Jurkat, Clone E6-1 (cell line): ENCODE measurements around the gene TFEB.

Experiments used
- DNase-seq: peaks from one replicate; pipeline ENCODE4 v3.0.0-alpha.2; 2011; ENCODE audit warnings: low read depth, low spot score
- H3K4me3 ChIP-seq: 2 replicates; pipeline ENCODE4 v1.5.1; 2011; ENCODE audit warnings: mild to moderate bottlenecking, low read length, control low read depth, moderate library complexity

Gene TFEB

GRCh38 chr6:41668968-41669367 is 66.4 kb downstream of the TFEB start:
- no peak overlapping the region for H3K4me3 ChIP-seq
- no peak for DNase-seq

DNA sequence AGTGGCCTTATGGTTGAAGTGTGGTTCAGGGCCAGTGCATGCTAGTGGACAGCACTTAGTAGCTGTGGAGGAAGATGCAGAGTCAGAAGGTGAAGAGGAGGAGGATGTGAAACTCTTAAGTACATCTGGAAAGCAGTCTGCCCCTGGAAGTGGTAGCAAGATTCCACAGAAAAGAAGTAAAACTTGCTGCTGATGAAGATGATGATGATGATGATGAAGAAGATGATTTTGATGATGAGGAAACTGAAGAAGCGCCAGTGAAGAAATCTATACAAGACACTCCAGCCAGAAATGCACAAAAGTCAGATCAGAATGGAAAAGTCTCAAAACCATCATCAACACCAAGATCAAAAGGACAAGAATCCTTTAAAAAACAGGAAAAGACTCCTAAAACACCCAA is 68.2 kb downstream of the TFEB start:
- H3K4me3 ChIP-seq = no peak overlapping the region
- DNase-seq = no peak

- no peak overlapping the region for H3K4me3 ChIP-seq
- DNase-seq = no peak
Observed at GRCh38 chr6:41664271-41664670, 71.1 kb downstream of the TFEB start.

GRCh38 chr6:41663568-41663967 is 71.8 kb downstream of the TFEB start:
- no peak for DNase-seq
- no peak overlapping the region for H3K4me3 ChIP-seq

- no peak for DNase-seq
- no peak overlapping the region for H3K4me3 ChIP-seq
Observed at GRCh38 chr6:41659935-41660334, 75.5 kb downstream of the TFEB start.

- H3K4me3 ChIP-seq = no peak overlapping the region
- no peak for DNase-seq
Observed at GRCh38 chr6:41658636-41659035, 76.8 kb downstream of the TFEB start.

- no peak for DNase-seq
- H3K4me3 ChIP-seq = no peak overlapping the region
Observed at GRCh38 chr6:41657131-41658094, 78.0 kb downstream of the TFEB start.

- no peak for DNase-seq
- H3K4me3 ChIP-seq = no peak overlapping the region
Observed at GRCh38 chr6:41656002-41656691, 79.3 kb downstream of the TFEB start.

DNA sequence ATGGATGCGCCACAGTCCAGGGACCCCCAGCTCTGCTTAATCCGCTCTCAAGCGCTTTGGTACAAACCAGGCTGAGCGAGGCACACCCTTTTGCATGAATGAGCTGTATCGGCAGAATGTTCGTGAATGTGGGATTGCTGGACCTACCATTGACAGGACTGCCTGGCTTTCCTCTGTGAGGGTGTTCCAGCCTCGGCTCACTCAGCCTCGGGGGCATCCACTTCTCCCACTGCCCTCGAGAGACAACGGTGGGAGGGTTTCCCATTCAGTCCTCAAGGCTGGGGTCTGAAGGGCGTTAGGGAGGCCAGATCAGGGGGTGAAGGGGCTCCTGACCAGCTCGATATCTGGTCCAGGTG is 79.8 kb downstream of the TFEB start:
- no peak overlapping the region for H3K4me3 ChIP-seq
- DNase-seq = no peak

DNA sequence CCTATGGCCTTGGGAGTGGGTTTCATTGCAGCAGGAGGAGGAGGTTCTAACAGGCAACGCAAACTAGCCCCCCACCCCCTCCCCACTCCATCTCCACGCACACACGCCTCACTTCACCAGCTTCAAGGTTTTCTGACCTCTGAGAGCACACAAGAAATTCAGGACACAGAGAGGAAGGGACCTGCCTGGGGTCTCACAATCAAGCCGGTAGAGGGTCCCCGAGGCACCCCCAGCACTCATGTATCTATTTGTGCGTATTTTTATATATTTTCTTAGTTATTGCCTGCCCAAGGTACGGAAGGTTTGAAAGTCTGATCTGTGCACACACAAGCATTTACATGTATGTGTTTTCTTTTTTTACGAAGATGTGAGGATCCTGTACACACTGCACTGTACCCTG is 80.2 kb downstream of the TFEB start:
- no peak for DNase-seq
- no peak overlapping the region for H3K4me3 ChIP-seq

DNA sequence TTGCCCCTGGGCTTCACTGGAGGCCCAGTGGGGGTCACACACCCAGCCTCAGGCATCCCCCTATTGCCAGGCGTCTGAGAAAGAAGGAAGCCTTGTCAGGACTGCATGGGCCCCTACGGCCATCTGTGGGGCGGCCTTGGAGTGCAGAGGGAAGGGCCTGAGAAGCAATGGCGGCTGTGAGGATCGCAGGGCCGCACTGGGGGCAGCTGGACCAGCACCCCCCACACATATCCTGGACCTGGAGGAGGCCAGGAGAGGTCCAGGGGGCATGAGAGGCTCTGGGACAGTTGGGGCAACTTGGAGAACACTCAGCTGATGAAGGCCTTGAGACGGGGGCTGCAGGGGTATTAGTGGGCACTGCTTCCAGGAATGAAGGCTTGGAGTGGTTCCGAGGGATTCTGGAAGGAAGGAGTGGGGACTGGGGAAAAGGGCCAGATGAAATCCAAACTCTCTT is 80.7 kb downstream of the TFEB start:
- no peak for DNase-seq
- H3K4me3 ChIP-seq = no peak overlapping the region

DNA sequence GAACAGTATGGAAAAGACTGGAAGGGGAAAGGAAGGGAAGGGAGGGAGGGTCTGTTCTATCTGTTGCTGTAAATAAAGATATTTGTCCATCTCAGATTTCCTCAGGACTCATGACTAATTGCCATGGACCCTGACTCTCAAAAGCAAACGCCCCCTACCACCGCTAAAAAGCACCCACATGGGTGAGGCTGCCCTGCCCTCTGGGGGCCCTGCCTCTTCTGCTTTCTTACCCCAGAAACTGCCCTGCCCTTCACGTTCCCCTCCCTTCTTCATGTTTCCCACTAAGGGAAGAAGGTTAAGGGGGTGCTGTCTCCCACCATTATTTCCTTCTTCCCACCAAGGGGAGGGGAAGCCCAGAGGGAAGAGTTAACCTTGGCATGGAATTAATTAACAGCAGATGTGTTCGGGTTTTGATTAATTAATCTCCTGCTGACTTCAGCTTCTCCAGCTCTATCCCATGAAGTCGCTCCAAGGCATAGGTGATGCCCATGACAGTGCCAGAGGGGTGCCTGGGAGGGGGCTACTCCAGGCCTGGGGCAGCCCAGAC is 81.2 kb downstream of the TFEB start:
- no peak overlapping the region for H3K4me3 ChIP-seq
- no peak for DNase-seq

DNA sequence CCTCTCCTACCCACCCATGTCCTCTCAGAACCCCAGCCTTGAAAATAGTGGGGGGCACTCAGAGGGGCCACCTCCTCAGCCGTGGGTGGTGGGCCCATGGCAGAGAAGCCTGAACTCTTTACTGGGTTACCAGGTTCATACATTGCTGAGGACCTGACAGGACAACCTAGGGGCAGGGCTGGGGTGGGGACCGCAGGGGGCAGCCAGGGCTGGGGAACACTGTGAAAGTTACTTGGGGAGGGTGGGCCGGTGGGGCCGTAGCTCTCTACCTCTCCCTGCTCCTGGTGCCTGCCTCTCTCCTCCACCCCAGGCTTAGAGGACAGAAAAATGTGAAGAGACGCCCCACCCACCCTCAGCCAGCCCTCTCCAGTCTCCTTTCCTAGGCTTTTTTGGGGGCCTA is 81.7 kb downstream of the TFEB start:
- H3K4me3 ChIP-seq = no peak overlapping the region
- DNase-seq = no peak

GRCh38 chr6:41652866-41653652 is 82.3 kb downstream of the TFEB start:
- H3K4me3 ChIP-seq = no peak overlapping the region
- DNase-seq = no peak

GRCh38 chr6:41651962-41652657 is 83.3 kb downstream of the TFEB start:
- H3K4me3 ChIP-seq = no peak overlapping the region
- no peak for DNase-seq

DNA sequence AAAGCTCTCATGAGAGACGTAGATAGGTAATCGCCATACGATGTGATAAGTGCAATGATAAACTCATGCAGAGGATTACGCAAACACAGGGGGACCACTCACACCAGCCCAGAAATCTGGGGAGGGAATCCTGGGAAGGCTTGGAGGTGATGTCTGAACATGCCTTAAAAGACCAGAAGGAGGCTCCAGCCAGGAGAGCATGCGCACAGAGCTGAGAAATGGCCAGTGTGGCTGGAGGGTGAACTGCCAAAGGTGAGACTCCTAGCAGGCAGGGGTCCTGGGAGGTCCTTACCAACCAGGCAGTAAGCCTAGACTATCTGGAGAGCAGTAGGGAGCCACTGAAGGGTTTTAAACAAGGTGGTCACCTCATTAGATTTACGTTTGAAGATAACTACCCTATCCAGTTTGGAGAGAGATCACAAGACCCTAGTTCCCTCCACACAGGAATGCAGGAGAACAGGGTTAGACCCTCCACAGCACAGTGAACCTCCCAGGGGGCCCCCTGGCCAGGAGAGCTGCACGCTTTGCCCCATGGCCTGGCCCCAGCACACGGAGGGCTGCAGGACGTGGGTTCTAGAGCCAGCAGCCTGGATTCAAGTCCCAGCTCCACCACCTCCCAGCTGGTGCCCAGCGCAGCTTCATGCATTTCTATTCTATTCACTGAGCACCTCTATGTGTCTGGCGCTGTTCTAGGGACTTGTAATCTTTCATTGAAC is 84.0 kb downstream of the TFEB start:
- no peak overlapping the region for H3K4me3 ChIP-seq
- no peak for DNase-seq

DNA sequence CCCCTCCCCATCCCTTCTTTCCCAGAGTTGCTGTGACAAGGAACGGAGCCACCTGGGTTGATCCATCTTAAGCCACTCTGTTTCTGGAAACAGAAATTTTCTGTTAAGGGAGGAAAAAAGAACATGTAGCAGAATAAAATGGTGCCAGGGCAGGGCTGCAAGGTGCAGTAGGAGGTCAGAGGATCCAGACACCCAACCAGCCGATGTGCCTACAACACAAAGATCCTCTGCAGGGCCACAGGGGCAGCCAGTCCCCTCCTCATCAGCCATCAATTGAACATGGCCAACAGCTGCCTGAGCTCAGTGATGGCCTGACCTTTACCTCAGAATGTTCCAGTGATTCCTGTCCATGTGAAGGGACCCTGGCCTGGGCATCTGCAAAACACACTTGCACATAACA is 85.3 kb downstream of the TFEB start:
- DNase-seq = no peak
- no peak overlapping the region for H3K4me3 ChIP-seq

DNA sequence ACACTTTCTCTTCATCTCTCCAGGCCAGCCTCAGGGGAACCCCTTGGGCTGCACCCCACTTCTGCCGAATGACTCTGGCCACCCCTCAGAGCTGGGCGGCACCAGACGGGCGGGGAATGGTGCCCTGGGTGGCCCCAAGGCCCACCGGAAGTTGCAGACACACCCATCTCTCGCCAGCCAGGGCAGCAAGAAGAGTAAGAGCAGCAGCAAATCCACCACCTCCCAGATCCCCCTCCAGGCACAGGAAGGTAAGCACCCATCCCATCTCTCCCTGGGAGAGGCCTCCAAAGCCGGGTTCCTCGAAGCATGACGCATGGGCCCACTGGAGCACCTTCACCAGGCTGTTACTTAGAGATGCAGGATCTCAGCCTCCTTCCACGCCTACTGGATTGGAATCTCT is 85.8 kb downstream of the TFEB start:
- DNase-seq = no peak
- H3K4me3 ChIP-seq = no peak overlapping the region
